HEK293T (cell line): ENCODE results near the gene NT5M.

ENCODE experiments used
- BHLHE40 ChIP-seq: fragments of 450-650 bp; IDR thresholded peaks from 2 replicates; pipeline ENCODE4 v1.6.1; 2016; ENCODE audit warnings: mild to moderate bottlenecking, moderate library complexity, borderline replicate concordance
- CTBP1 ChIP-seq: fragments of 450-650 bp; IDR thresholded peaks from 2 replicates; pipeline ENCODE4 v1.6.1; 2016; ENCODE audit warnings: borderline replicate concordance
- ELF4 ChIP-seq: fragments of 450-650 bp; IDR thresholded peaks from 2 replicates; pipeline ENCODE4 v1.6.1; 2017; ENCODE audit warnings: antibody characterized with exemption
- FOXM1 ChIP-seq: fragments of 450-650 bp; IDR thresholded peaks from 2 replicates; pipeline ENCODE4 v1.6.1; 2017; ENCODE audit warnings: mild to moderate bottlenecking, borderline replicate concordance
- HDGF ChIP-seq: fragments of 450-650 bp; IDR thresholded peaks from 2 replicates; pipeline ENCODE4 v1.6.1; 2017; ENCODE audit warnings: antibody characterized with exemption, borderline replicate concordance
- LEF1 ChIP-seq: fragments of 450-650 bp; IDR thresholded peaks from 2 replicates; pipeline ENCODE4 v1.6.1; 2017; ENCODE audit warnings: mild to moderate bottlenecking, borderline replicate concordance
- NFRKB ChIP-seq: fragments of 450-650 bp; IDR thresholded peaks from 2 replicates; pipeline ENCODE4 v1.6.1; 2016; ENCODE audit warnings: mild to moderate bottlenecking, moderate library complexity
- SP1 ChIP-seq: fragments of 450-650 bp; IDR thresholded peaks from 2 replicates; pipeline ENCODE4 v1.6.1; 2017
- TARDBP ChIP-seq: fragments of 450-650 bp; IDR thresholded peaks from 2 replicates; pipeline ENCODE4 v1.6.1; 2016
- TF ChIP-seq, protein P1 (sequence below): fragments of 450-650 bp; IDR thresholded peaks from 2 replicates; pipeline ENCODE4 v1.6.1; 2016

DNA sequence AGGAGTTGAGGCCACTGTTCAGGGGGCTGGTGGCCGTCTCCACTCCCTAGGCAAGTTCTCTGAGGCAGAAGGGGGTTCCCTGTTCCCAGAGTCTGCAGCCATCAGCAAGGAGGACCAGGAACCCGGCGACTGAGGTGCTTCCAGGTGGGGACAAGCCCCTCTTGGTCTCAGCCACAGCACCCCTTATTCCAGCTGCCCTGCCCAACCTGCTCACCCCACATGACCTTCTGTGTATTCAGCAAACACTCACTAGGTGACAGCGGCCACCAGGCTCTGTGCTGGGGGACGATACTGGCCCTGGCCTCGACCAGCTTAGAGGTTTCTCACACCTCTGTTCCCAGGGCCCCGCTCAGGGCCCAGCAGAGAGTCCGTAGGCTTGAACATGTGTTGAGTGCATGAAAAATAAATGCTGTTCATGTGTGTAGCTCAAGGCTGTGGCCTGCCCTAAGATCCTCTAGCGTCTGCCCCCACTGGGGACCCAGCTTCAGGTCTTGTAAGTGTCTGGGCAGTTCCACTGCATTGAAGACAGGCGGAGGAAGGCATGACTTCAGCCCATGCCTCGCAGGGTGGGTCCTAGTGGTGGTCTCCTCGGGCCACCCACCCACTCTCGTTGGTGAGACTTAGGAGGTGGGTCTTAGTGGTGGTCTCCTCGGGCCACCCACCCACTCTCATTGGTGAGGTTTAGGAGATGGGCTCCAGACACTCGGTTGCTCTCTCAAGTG lies 44.2 kb downstream of the NT5M start:
- TF ChIP-seq SP1 (no peak), CTBP1 (no peak), TARDBP (no peak), BHLHE40 (no peak), HDGF (no peak), ELF4 (no peak), FOXM1 (no peak), LEF1 (no peak), NFRKB (no peak)
- TF ChIP-seq, protein P1, sequence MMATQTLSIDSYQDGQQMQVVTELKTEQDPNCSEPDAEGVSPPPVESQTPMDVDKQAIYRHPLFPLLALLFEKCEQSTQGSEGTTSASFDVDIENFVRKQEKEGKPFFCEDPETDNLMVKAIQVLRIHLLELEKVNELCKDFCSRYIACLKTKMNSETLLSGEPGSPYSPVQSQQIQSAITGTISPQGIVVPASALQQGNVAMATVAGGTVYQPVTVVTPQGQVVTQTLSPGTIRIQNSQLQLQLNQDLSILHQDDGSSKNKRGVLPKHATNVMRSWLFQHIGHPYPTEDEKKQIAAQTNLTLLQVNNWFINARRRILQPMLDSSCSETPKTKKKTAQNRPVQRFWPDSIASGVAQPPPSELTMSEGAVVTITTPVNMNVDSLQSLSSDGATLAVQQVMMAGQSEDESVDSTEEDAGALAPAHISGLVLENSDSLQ = no peak
